ENCODE data around the gene C14orf93. TPM values are rescaled to one million over a fixed set of nuclear protein-coding genes. Genes with fewer than 3 reads are reported as not detected.

C14orf93 gene
- total and polyA plus RNA-seq, 2 donors (not counting 1 experiment from before 2014, with no cell fraction given), result 17.9 to 26.8 TPM

- no peak overlapping the region for H3K27ac Mint-ChIP-seq
- intact Hi-C loops (cut with micrococcal nuclease), result loop anchor here (5.0 to 10.0 kb wide), 2 partner anchors 113 to 670 kb away; partner anchors contain the start of gene LRP10
These were observed 24.8 kb downstream of the C14orf93 start for GRCh38 chr14:22984959-22985658.

More at GRCh38 chr14:22984959-22985658, 24.8 kb downstream of the C14orf93 start:
- no peaks in the 10 kb centered on the region for H4K20me1 ChIP-seq (ENCODE audit: control insufficient read depth, insufficient read depth, low read length, poor library complexity, severe bottlenecking)
- H3K36me3 ChIP-seq (replicated peaks in 1 of 2; ENCODE audit: control extremely low read depth in 1 of 2, control insufficient read depth in 1 of 2, extremely low read depth in 1 of 2, insufficient read depth in 2 of 2, low read length in 1 of 2), result peaks cover 0 to 15% of the 10 kb centered on the region in 2 experiments
- H3K27ac ChIP-seq (ENCODE audit: low read length in 2 of 2), result no peak overlapping the region
- H3K27me3 ChIP-seq (replicated peaks in 1 of 4; ENCODE audit: control extremely low read depth in 1 of 4, control insufficient read depth in 3 of 4, insufficient read depth in 4 of 4, low read length in 3 of 4), result peaks cover 0 to 25% (median 10%) of the 10 kb centered on the region in 4 experiments
- ATAC-seq (ENCODE audit: low read depth), result no peak
- H3K79me2 ChIP-seq (ENCODE audit: control insufficient read depth, insufficient read depth, low read length), result no peaks in the 10 kb centered on the region
- ChIA-PET CTCF (interaction anchor here (0.6 to 36.3 kb wide), 23 partner anchors 10 to 599 kb away, joined by 3 to 1134 read pairs (median 10); partner anchors contain the start of genes ACIN1, C14orf93, CDH24 and HAUS4), POLR2A (no interaction called here)
- no peak overlapping the region for H3K4me3 ChIP-seq (ENCODE audit: control extremely low read depth in 1 of 5, extremely low read depth in 1 of 5, insufficient read depth in 1 of 5, low read depth in 2 of 5, low read length in 4 of 5)
- H3K9me3 ChIP-seq (ENCODE audit: control extremely low read depth in 1 of 3, control insufficient read depth in 2 of 3, insufficient read depth in 1 of 3, low read length in 2 of 3), result peaks cover 0 to 8% (median 0%) of the 10 kb centered on the region in 3 donors
- H3K9ac ChIP-seq (ENCODE audit: low read length), result no peak overlapping the region
- no peak overlapping the region for H3K4me3 Mint-ChIP-seq
- 100% methylated on average over 5 of the region's 6 CpGs for WGBS (ENCODE audit: insufficient coverage)
- peaks cover 24 to 31% of the 10 kb centered on the region in 2 donors for H3K4me1 ChIP-seq (ENCODE audit: control insufficient read depth in 2 of 2, insufficient read depth in 2 of 2, low read length in 2 of 2)
- peaks cover 2% of the 10 kb centered on the region for H3K27me3 Mint-ChIP-seq
- no peak overlapping the region for H3K4me2 ChIP-seq (replicated peaks; ENCODE audit: low read depth, low read length, poor library complexity, severe bottlenecking)
- peaks cover 7% of the 10 kb centered on the region for H3K4me1 Mint-ChIP-seq
- H3K9me3 Mint-ChIP-seq (ENCODE audit: insufficient read depth), result no peaks in the 10 kb centered on the region
- DNase-seq, result no peak
- H2AFZ ChIP-seq (ENCODE audit: insufficient read depth, low read depth, low read length, poor library complexity, severe bottlenecking), result no peak overlapping the region
- no peak for TF ChIP-seq EZH2 (IDR thresholded peaks at IDR 0.05; ENCODE audit: borderline replicate concordance, insufficient read depth, low read depth, low read length, poor library complexity, severe bottlenecking)
- no peak for TF ChIP-seq CTCF (IDR thresholded peaks at IDR 0.05)
